CD4-positive, alpha-beta T cell treated with Interleukin-15 for 1 hour (primary cell): Measurements from ENCODE around the gene CD79A.
A peak's percentile ranks its signal among the peaks of the same experiment; 100 is the strongest.

Experiments
- DNase-seq: peaks from one replicate; pipeline ENCODE4 v3.0.0-alpha.2; 2020

Gene CD79A

DNA sequence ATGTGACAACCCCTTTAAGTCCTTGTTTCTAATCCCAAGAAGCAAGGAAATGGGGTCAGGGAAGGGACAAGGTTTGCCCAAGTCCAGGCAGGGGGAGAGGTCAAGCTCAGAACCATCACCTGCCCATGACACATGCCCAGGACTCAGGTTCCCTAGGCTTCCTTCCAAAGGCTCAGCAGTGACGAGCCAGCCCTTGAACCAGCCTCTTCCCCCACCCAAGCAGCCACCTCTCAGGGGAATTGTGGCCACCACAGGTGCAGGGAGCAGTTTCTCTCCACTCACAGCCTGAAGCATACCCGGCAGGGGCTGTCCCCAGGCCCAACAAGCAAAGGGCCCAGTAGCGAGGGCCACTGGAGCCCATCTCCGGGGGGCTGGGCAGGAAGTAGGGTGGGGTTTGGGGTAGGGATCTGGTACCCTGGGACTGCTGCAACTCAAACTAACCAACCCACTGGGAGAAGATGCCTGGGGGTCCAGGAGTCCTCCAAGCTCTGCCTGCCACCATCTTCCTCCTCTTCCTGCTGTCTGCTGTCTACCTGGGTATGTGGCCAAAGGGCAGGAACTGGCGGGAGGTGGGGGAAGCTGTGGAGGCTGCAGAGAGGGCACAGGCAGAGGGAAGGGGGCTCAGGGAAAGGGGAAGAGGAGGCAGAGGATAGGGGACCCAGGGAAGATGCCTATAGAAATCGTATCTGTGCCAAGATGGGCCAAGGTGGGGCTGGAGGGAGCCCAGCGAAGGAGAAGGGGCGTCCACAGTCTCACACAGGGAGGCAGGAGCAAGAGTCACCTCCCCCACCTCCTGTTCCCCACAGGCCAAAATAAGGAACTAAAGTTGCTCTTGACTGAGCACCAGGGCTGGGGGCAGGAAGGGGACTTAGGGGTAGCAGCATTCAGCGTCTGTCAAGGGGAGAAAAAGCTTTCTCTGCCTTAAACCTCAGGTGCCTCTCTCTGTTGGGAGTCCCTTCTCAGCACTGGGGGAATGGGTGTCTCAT, at the start of gene CD79A:
TSS of gene CD79A (plus strand) at position 433 of the 986 bp plus-strand sequence. CDS start at position 459, 26 bp downstream.
- peak; percentile 92 for DNase-seq

DNA sequence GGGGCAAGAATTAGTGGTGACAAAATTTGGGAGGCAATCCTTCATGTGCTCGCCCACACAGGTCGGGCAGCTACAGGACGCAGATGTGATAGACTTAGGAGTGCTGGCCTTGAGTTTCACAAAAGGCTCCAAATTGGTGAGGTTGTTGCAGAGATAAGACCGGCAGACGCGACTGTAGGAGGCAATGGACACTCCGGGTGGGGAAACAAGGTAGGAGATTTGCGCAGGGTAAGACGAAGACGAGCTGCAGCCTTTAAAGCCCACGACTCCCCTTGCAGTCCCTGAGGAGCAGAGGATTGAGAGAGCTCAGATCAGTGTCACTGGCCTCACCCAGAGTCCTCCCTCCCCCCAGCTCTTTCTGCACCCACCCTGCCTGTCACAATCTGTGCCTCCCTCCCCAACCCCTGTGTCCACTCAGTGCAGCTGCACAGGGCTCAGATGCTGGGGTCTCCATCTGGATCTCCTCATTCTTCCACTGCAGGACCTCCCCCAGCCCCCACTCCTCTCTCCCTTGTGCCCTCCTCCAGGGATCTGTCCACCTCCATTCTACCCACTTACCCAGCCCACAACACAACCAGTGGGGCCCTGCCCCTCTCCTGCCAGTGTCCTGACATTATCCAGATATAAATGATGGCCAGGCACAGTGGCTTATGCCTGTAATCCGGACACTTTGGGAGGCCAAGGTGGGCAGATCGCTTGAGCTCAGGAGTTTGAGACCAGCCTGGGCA, 38.9 kb upstream of the CD79A start:
- DNase-seq, result no peak

DNA sequence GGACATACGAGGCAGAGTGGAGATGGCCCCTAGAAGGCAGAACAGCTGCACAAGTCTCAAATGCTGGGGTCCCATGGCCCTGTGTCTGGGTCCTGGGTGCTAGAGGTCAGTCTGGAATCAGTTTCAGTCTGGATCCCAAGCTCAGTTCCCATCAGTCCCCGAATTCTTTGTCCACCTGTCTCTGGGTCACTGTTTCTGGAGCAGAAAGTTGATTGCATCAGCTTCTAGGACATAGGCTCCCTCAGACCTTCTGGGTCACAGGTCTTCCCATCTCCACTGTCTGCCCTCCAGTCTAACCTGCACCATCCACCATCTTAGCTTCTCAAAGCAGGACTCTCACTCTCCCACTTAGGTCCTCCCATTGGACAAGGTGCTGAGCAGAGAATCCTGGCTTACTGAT, 37.9 kb upstream of the CD79A start:
- DNase-seq, result no peak

DNA sequence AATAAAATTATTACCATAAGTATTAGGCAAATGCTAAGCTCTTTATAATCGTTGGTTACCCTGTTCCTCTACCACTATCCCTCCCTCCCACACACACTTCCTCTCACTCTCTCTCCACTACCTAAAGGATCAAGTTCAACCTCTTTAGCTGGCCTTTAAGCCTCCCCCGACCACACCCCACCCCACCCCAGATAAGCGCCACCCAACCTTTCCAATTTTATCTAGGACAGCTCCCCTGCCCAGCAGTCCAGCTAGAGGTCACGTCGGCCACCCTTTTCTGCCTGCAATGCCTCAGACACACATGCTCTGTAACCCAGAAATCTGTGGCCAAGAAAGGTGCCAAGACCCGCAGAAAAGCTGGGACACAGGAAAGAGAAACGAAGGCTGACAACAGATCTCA, 33.7 kb upstream of the CD79A start:
- no peak for DNase-seq

DNA sequence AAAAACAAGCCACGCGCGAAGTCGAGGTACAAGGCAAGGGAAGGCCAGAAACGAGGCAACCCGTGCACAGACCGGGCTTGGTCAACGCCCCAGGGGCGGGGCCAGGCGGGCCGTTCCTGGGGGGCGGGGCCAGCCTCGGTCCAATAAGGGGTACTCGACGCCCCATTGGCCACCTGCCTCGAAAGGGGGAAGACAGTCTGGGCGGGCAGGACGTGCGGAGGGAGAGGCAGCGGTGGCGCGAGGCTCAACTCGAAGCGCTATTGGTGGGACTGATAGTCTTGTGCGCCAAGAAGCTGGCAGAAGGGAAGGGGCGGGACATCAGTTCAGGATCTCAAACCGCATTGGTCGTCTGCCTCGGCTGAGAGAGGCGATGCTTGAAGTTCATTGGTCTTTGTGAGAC, 32.5 kb upstream of the CD79A start, which contains the start of gene LYPD4:
TSS of gene LYPD4 (minus strand) at position 83 of the 400 bp plus-strand sequence. CDS start 5,398 bp downstream, outside the sequence.
- DNase-seq, result no peak

DNA sequence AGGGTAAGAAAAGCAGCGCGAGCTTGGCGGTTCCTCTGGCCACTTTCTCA, 32.3 kb upstream of the CD79A start, which contains the start of gene DMRTC2:
TSS of gene DMRTC2 (plus strand) at position 42 of the 50 bp plus-strand sequence. CDS start 2,387 bp downstream, outside the sequence.
- DNase-seq, result no peak

DNA sequence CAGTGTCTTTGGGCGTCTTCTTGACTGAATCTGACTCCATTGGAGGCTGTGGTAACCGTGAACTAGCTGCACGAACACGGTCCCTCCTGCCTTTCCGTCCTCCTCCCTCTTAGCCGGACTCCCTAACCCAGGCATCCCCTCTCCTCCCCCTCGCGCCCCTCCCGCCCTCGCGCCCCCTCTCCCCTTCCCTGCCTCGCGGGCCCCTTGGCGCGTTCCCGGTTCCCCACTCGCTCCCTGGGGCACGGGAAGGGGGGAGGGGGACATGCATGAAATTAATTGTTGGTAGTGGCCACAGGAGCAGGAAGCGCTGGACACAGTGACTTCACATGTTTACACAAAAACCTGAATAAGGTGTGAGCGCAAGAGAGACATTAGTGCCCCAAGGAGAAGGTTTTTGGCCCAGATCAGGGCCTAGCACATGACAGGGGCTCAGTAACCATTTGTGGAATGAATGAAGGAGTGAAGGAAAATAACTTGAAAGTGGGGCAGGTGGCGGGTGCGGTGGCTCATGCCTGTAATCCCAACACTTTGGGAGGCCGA, 32.0 kb upstream of the CD79A start:
- DNase-seq, result no peak

DNA sequence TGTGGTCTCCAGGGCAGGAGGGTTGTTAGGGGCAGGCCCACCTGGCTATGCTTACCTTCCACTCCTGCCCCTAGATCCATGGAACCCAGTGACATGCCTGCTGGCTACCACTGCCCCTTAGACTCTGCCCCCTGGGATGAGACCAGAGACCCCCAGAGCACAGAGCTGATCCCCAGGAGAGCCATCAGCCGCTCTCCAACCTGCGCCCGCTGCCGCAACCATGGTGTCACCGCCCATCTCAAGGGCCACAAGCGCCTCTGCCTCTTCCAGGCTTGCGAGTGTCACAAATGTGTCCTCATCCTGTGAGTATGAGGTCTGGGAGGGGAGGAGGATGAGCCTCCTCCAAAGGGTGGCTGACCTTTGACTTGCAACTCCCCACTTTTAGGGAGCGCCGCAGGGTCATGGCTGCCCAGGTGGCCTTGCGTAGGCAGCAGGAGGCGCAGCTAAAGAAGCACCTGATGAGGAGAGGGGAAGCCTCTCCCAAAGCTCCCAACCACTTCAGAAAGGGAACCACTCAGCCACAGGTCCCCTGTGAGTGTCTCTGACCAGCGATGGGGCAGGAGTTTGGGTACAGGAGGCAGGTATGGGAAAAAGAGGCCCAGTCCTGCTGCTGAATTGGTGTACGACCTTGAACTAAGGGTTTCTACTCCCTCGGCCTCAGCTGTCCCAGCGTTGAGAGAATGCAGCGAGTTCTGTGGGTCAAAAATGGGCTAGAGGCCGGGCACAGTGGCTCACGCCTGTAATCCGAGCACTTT, 29.6 kb upstream of the CD79A start:
- no peak for DNase-seq

DNA sequence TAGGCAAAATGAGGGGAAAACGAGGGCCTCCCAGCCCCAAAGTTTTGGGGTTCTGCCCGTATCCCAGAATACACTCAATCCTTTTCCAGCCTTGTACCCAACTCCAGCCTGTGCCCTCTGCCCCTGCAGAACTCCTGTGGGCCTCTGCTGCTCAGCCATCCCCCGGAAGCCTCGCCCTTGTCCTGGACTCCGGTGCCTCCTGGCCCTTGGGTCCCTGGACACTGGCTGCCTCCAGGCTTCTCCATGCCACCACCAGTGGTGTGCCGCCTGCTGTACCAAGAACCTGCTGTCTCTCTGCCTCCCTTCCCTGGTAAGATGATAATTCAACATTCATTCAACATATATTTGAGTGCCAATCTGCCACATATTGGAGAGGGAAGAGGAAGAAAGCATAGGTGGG, 28.4 kb upstream of the CD79A start:
- no peak for DNase-seq

DNA sequence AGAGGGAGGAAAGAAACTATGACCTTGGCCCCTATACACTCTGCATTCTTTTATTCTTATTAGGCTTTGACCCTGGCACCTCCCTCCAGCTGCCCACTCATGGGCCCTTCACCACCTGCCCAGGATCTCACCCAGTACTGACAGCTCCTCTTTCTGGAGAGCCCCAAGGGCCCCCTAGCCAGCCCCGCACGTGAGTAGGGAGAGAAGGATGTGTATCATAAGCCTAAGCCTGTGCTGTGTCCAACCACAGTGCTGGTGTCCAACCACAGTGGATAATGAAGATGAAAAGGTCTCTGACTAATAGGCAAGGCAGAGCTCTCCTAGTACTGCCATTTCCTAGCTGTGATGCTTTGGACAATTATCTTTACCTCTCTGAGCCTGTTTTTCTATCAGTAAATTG, 28.0 kb upstream of the CD79A start:
- DNase-seq, result no peak

DNA sequence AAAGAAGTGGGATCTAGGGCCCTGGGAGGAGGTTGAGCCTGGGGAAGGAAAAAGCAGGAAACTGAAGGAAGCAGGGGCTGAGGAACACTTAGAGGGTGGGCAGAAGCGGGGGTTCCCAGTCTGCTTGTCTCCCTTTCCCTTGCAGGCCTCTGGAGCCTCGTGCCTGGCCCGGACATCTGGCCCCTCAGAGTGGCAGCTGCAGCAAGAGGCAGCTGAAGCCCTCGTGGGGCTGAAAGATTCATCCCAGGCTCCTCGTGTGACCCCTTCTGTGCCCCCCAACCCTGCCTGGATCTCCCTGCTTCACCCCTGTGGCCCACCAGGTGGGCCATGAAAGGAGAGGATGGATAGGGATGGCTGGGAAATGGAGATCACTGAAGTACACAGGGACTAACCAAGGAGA, 26.7 kb upstream of the CD79A start:
- no peak for DNase-seq

DNA sequence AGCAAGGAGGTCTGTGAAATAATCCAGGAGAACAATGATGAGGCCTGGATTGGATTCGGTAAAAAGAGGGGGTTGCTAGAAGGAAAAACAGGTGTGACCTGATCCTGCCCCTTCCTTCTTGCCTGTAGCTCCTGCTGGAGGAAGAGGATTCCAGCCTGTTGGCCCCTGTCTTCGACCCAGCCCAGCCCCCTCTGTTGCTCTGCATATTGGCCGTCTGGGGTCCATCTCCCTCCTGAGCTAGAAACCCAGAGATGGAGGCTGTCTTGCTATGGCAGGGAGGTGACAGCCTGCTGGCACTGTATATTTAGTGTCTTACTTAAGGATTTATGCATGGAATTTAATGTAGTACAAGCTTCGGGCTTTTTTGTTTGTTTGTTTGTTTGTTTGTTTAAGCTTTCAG, 25.6 kb upstream of the CD79A start:
- DNase-seq, result no peak

DNA sequence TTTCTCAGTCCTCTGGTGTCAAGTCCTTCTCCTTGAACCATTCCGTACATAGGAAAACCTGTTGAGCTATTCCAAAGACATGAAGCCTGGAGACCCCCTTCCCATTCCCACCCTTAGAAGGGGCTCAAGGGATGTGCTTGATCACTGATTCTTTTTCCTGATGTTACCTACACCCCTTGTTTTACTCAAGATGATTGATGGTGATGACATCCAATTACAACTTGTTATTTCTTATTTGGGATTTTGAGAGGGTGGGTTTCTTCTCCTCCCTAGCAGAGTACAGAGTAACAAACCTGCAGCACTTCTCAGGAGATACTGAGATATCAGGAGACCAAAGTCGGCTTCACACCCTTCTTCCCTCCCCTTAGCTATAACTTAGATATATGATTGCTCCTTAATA, 23.7 kb upstream of the CD79A start:
- DNase-seq, result no peak

DNA sequence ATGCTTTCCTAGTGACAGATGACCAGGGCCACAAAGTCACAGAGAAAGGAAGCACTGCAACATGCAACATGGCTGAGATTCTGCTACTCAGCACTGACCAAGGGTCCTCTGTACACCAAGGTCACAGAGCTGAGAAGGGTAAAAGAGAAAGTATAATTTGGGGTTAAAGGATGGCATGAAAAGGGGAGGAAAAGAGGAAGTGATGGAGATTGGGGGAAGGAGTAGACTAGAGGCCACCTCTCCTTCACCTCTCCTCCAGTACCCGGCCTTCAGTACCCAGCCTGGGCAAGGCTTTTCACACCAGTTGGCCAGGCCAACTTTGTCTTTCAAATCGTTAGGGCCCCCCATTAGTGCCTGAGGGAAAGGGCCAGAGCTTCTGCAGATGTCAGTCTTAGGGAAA, 23.3 kb upstream of the CD79A start:
- no peak for DNase-seq

DNA sequence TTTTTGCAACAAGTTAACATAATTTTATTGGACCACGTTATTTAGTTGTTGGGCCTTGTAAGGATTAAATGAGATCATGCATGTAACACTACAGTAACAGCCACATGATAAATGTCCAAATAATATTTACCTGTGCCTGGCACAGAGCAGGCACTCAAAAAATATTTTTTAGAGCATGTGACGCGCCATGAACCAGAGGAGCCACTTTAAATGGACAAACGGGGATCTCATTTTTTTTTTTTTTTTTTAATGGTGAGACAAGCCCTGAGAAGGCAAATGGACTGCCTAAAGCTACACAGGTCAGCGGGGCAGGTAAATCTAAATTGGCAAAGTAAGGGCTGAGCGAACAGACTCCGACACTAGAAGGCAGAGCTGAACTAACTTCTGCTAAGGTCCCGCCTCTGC, 17.9 kb upstream of the CD79A start:
- no peak for DNase-seq

DNA sequence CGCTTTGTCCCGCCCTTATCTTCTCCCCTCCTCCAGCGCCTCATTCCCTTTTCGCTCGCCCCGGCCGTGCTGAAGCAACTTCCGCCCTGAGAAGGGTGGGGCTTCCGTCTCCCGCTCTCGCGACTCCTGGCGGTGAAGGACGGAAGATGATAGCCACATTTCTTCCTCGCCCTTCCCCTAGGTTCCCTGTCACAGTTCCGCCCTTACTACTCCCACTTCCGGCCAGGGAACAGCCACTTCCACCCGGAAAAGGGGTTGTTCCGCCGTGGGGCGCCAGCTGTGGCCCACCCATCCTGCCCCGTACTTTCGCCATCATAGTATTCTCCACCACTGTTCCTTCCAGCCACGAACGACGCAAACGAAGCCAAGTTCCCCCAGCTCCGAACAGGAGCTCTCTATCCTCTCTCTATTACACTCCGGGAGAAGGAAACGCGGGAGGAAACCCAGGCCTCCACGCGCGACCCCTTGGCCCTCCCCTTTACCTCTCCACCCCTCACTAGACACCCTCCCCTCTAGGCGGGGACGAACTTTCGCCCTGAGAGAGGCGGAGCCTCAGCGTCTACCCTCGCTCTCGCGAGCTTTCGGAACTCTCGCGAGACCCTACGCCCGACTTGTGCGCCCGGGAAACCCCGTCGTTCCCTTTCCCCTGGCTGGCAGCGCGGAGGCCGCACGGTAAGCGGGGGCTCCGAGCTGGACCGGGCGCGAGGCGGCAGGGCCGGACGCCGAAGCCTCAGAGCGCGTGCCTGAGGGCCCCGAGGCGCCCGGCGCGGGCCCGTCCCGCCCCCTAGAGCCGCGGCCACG, 17.3 kb upstream of the CD79A start, which contains the start of gene RPS19:
TSS of gene RPS19 (plus strand) at position 638 of the 801 bp plus-strand sequence. CDS start 520 bp downstream, outside the sequence.
- DNase-seq, result peak; percentile 97

DNA sequence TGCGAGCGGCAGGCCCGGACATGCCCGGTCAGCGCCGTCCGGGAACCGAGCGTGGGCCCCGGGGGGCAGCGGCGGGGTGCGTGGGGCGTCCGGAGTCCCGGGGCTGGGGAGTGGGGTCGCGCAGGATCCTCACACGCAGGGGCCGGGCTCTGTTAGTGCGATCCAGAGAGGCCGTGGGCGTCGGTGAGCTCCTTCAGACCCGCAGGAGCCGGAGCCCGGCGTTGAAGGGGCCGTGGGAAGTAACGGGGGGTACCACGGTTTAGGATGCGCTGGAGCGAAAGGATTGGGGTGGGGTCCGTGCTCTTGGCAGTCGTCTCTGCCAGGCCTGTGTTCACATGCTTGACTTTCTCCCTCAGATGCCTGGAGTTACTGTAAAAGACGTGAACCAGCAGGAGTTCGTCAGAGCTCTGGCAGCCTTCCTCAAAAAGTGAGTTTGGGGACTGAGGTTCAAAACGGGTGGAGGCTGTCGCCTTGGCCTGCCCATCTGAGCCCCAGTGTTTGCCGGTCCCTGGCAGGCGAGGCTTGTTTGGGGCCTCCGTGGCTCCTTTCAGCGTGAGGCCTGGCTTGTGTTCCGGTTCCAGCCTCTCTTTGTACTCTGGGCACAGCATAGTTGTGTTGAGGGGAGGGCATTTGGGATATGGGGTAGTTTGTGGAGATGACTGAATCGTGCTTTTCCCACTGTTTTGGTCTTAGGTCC, 16.5 kb upstream of the CD79A start:
- DNase-seq, result no peak

DNA sequence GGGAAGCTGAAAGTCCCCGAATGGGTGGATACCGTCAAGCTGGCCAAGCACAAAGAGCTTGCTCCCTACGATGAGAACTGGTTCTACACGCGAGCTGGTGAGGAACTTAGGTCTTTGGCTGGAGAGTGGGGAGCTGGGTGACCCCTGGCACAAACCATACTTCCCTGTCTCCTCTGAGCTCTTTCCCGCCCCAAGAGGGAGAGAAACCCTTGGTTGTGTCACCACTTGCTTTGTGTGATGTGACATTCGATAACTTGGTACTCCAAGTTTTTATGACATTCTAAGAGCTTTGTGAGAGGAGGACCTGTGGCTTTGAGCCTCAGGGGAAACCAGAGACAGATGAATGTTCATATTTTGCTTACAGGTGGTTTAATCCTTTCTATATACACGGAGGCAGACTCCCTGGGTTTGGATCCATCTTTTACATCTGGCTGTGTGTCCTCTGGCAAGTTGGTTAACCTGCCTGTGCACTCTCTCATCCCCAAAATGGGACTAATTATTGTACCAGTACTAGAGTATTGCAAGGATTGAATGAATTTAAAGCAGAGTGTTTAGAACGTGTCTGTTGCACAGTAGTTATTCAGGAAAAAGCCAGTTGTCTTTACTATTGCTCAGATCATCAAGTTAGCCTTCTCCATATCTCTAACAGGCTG, 15.8 kb upstream of the CD79A start:
- DNase-seq, result no peak

DNA sequence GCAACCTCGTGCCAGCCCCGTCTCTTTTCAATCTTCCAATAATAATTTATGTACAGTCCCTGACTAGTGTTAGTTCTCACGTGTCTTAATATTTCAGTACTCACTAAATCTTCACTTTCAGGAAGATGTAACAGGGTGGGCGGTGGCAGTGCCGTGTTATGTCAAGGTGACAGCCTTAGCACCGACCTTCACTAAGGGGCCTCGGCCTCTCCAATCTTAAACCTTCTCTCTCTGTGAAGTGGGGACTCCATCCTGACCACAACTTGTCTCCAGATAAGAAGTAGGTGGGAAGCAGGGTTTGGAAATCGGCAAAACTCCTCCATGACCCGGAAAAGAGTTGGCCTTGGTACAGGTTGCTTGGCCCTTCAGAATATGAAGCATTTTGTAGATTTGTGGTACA, 15.2 kb upstream of the CD79A start:
- no peak for DNase-seq

DNA sequence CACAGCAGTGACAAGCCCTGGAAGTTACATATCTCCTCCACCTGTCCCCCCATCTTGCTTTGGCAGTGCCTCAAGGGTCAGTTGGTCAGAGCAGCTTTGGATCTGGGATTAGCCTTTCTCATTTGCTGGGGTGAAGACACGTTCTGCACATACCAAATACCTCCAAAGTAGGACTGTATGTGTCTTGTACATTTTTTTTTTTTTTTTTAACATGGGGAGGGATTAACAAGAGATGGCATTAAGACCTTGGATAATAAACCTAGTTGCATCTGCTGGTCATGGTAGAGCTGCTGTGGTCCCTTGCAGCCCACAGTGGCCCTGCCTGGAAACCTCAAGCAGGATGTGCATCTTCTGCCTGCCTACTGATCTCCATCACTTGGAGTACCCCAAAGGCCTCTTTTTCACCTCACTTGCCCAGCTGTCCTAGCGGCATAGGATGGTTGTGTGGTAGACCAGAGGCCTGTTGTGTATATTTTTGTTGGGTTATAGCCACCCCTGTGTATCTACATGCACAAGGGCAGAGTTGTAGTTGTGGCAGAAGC, 14.6 kb upstream of the CD79A start:
- DNase-seq, result no peak
